GM23338 (cell line): ENCODE data around the gene POLR3K.
"Not testable (repeated sequence)": the region's sequence is repeated elsewhere in the genome, so short reads cannot be mapped to it uniquely, and the experiment has no call there.

Experiments used
- EZH2 ChIP-seq: fragments of 200-600 bp; sonication (generic); IDR thresholded peaks from one replicate; pipeline ENCODE4 v1.8.0; 2017; ENCODE audit warnings: antibody characterized with exemption, mild to moderate bottlenecking, low read depth; ENCODE audit not compliant: unreplicated experiment
- TF ChIP-seq, protein P1 (sequence below), 2 experiments: fragments of 200-600 bp in 1 of 2; sonication (generic) in 1 of 2; conservative IDR thresholded peaks; 2 replicates each; pipeline versions ENCODE4 v1.5.1 to v1.6.1; 2016 to 2017; ENCODE audit warnings: antibody characterized with exemption in 2 of 2, low read depth in 2 of 2, mild to moderate bottlenecking in 2 of 2, moderate library complexity in 1 of 2

DNA sequence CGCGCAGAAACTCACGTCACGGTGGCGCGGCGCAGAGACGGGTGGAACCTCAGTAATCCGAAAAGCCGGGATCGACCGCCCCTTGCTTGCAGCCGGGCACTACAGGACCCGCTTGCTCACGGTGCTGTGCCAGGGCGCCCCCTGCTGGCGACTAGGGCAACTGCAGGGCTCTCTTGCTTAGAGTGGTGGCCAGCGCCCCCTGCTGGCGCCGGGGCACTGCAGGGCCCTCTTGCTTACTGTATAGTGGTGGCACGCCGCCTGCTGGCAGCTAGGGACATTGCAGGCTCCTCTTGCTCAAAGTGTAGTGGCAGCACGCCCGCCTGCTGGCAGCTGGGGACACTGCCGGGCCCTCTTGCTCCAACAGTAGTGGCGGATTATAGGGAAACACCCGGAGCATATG lies 42.6 kb downstream of the POLR3K start:
- TF ChIP-seq, protein P1, sequence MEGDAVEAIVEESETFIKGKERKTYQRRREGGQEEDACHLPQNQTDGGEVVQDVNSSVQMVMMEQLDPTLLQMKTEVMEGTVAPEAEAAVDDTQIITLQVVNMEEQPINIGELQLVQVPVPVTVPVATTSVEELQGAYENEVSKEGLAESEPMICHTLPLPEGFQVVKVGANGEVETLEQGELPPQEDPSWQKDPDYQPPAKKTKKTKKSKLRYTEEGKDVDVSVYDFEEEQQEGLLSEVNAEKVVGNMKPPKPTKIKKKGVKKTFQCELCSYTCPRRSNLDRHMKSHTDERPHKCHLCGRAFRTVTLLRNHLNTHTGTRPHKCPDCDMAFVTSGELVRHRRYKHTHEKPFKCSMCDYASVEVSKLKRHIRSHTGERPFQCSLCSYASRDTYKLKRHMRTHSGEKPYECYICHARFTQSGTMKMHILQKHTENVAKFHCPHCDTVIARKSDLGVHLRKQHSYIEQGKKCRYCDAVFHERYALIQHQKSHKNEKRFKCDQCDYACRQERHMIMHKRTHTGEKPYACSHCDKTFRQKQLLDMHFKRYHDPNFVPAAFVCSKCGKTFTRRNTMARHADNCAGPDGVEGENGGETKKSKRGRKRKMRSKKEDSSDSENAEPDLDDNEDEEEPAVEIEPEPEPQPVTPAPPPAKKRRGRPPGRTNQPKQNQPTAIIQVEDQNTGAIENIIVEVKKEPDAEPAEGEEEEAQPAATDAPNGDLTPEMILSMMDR (conservative IDR thresholded peaks at IDR 0.05; ENCODE audit: low read depth in 2 of 2): peak; percentile 43 to 55
- not testable (repeated sequence) for TF ChIP-seq EZH2
